ENCODE results near the gene PKD2. TPM values are rescaled to one million over a fixed set of nuclear protein-coding genes. Genes with fewer than 3 reads are reported as not detected.

The PKD2 gene
- total RNA-seq, 1 experiment from 2014 or later = 30.4 TPM

GRCh38 chr4:87973283-87974169 is 33.9 kb upstream of the PKD2 start:
- intact Hi-C loops (cut with micrococcal nuclease; ENCODE audit: unreplicated experiment) = loop anchor here (1.0 kb wide), 1 partner anchor 120 kb away; no protein-coding TSS in a partner anchor
- DNase-seq = peak; percentile 43
- H3K36me3 Mint-ChIP-seq (ENCODE audit: insufficient read depth, unreplicated experiment) = peaks cover 29% of the 10 kb centered on the region
- no peak overlapping the region for H3K4me3 Mint-ChIP-seq (ENCODE audit: low read depth, unreplicated experiment)
- CTCF ChIA-PET = interaction anchor here (0.7 to 3.2 kb wide), 5 partner anchors 12 to 144 kb away, joined by 3 to 26 read pairs (median 3); no protein-coding TSS in a partner anchor
- H3K27ac Mint-ChIP-seq (ENCODE audit: unreplicated experiment) = no peak overlapping the region
- peaks cover 19% of the 10 kb centered on the region for H3K4me1 Mint-ChIP-seq (ENCODE audit: low read depth, unreplicated experiment)
- H3K27me3 Mint-ChIP-seq (ENCODE audit: unreplicated experiment) = no peaks in the 10 kb centered on the region
- no peak for TF ChIP-seq CTCF (IDR thresholded peaks at IDR 0.05; ENCODE audit: unreplicated experiment)
- BruUV-seq (replicated peaks) = no TSS peak
- H3K9me3 Mint-ChIP-seq (ENCODE audit: low read depth, unreplicated experiment) = no peaks in the 10 kb centered on the region

GRCh38 chr4:87974856-87975462 is 32.5 kb upstream of the PKD2 start:
- peak overlapping the region; percentile 69 for H3K4me3 Mint-ChIP-seq (ENCODE audit: low read depth, unreplicated experiment)
- no peak for TF ChIP-seq CTCF (IDR thresholded peaks at IDR 0.05; ENCODE audit: unreplicated experiment)
- CTCF ChIA-PET = interaction anchor here (0.8 to 3.2 kb wide), 4 partner anchors 17 to 145 kb away, joined by 3 to 26 read pairs (median 3); no protein-coding TSS in a partner anchor
- no peaks in the 10 kb centered on the region for H3K27me3 Mint-ChIP-seq (ENCODE audit: unreplicated experiment)
- peak; percentile 46 for DNase-seq
- peak overlapping the region; percentile 83 for H3K27ac Mint-ChIP-seq (ENCODE audit: unreplicated experiment)
- no TSS peak for BruUV-seq (replicated peaks)
- H3K36me3 Mint-ChIP-seq (ENCODE audit: insufficient read depth, unreplicated experiment) = peaks cover 43% of the 10 kb centered on the region
- H3K9me3 Mint-ChIP-seq (ENCODE audit: low read depth, unreplicated experiment) = no peaks in the 10 kb centered on the region
- intact Hi-C loops (cut with micrococcal nuclease; ENCODE audit: unreplicated experiment) = no loop called here
- peaks cover 16% of the 10 kb centered on the region for H3K4me1 Mint-ChIP-seq (ENCODE audit: low read depth, unreplicated experiment)

- H3K27me3 Mint-ChIP-seq (ENCODE audit: unreplicated experiment) = no peaks in the 10 kb centered on the region
- H3K27ac Mint-ChIP-seq (ENCODE audit: unreplicated experiment) = peak within 1 kb of the TSS; percentile 83
- peaks cover 11% of the 10 kb centered on the region for H3K4me1 Mint-ChIP-seq (ENCODE audit: low read depth, unreplicated experiment)
- intact Hi-C loops (cut with micrococcal nuclease; ENCODE audit: unreplicated experiment) = no loop called here
- BruUV-seq (replicated peaks) = no TSS peak
- H3K9me3 Mint-ChIP-seq (ENCODE audit: low read depth, unreplicated experiment) = no peaks in the 10 kb centered on the region
- H3K36me3 Mint-ChIP-seq (ENCODE audit: insufficient read depth, unreplicated experiment) = peaks cover 47% of the 10 kb centered on the region
- CTCF ChIA-PET = interaction anchor here (0.8 to 3.2 kb wide), 3 partner anchors 18 to 122 kb away, joined by 3 to 26 read pairs (median 3); no protein-coding TSS in a partner anchor
- no peak for TF ChIP-seq CTCF (IDR thresholded peaks at IDR 0.05; ENCODE audit: unreplicated experiment)
- H3K4me3 Mint-ChIP-seq (ENCODE audit: low read depth, unreplicated experiment) = peak within 1 kb of the TSS; percentile 69
- peak; percentile 76 for DNase-seq
Measured at GRCh38 chr4:87975466-87975865, 32.0 kb upstream of the PKD2 start, which contains the start of gene SPP1. Gene SPP1 (plus strand): TSS chr4:87975714. CDS start chr4:87976896, 1,182 bp downstream.

GRCh38 chr4:87977521-87978278 is 29.7 kb upstream of the PKD2 start:
- H3K4me3 Mint-ChIP-seq (ENCODE audit: low read depth, unreplicated experiment) = peak overlapping the region; percentile 69

More at GRCh38 chr4:87977521-87978278, 29.7 kb upstream of the PKD2 start:
- no peak for TF ChIP-seq CTCF (IDR thresholded peaks at IDR 0.05; ENCODE audit: unreplicated experiment)
- Mint-ChIP-seq H3K4me1 (ENCODE audit: low read depth, unreplicated experiment) (no peaks in the 10 kb centered on the region), H3K27me3 (ENCODE audit: unreplicated experiment) (no peaks in the 10 kb centered on the region), H3K27ac (ENCODE audit: unreplicated experiment) (peak overlapping the region; percentile 82), H3K36me3 (ENCODE audit: insufficient read depth, unreplicated experiment) (peaks cover 63% of the 10 kb centered on the region), H3K9me3 (ENCODE audit: low read depth, unreplicated experiment) (no peaks in the 10 kb centered on the region)
- DNase-seq = no peak
- CTCF ChIA-PET = no interaction called here
- intact Hi-C loops (cut with micrococcal nuclease; ENCODE audit: unreplicated experiment) = no loop called here
- BruUV-seq (replicated peaks) = TSS peak; percentile 61
